ENCODE data around the gene ACAD10.
"Not testable (repeated sequence)": the region's sequence is repeated elsewhere in the genome, so short reads cannot be mapped to it uniquely, and the experiment has no call there.

Gene ACAD10

GRCh38 chr12:111754671-111755070, 68.8 kb downstream of the ACAD10 start:
- no peak for DNase-seq

- DNase-seq, result no peak
These were observed 70.3 kb downstream of the ACAD10 start for GRCh38 chr12:111756196-111756595.

- DNase-seq, result no peak
These were observed 70.8 kb downstream of the ACAD10 start for GRCh38 chr12:111756681-111757080.

- no peak for DNase-seq
These were observed 71.7 kb downstream of the ACAD10 start for GRCh38 chr12:111757361-111758119.

GRCh38 chr12:111758120-111758561, 72.3 kb downstream of the ACAD10 start:
- no peak for DNase-seq

- DNase-seq, result no peak
These were observed 73.4 kb downstream of the ACAD10 start for GRCh38 chr12:111759271-111759670.

- no peak for DNase-seq
These were observed 74.1 kb downstream of the ACAD10 start for GRCh38 chr12:111759991-111760390.

GRCh38 chr12:111761099-111761498, 75.2 kb downstream of the ACAD10 start:
- DNase-seq, result no peak

GRCh38 chr12:111761706-111762105, 75.9 kb downstream of the ACAD10 start:
- DNase-seq, result no peak

- not testable (repeated sequence) for DNase-seq
These were observed 77.7 kb downstream of the ACAD10 start for GRCh38 chr12:111763552-111763951.

GRCh38 chr12:111764120-111764821, 78.4 kb downstream of the ACAD10 start:
- DNase-seq, result no peak

- DNase-seq, result peak; percentile 53
These were observed 80.9 kb downstream of the ACAD10 start, which contains the start of gene ALDH2 for GRCh38 chr12:111766608-111767361. Gene ALDH2, plus strand, starts transcription at chr12:111766933. Its CDS starts 50 bp downstream, at chr12:111766983.

- no peak for DNase-seq
These were observed 81.7 kb downstream of the ACAD10 start for GRCh38 chr12:111767362-111768158.

- no peak for DNase-seq
These were observed 82.5 kb downstream of the ACAD10 start for GRCh38 chr12:111768159-111768895.

- no peak for DNase-seq
These were observed 83.7 kb downstream of the ACAD10 start for GRCh38 chr12:111769599-111769998.

- DNase-seq, result no peak
These were observed 88.1 kb downstream of the ACAD10 start for GRCh38 chr12:111773801-111774551.

GRCh38 chr12:111775205-111776193, 89.6 kb downstream of the ACAD10 start:
- DNase-seq, result no peak

- no peak for DNase-seq
These were observed 91.0 kb downstream of the ACAD10 start for GRCh38 chr12:111776836-111777344.

GRCh38 chr12:111777345-111778045, 91.6 kb downstream of the ACAD10 start:
- DNase-seq, result no peak
